Liver (tissue), 9 donors: ENCODE data around the gene PHKB. TPM values are rescaled to one million over a fixed set of nuclear protein-coding genes. Genes with fewer than 3 reads are reported as not detected.

ENCODE experiments used
- DNase-seq: peaks from one replicate; pipeline ENCODE4 v3.0.0-alpha.2; 2017; ENCODE audit warnings: low spot score
- H3K27ac ChIP-seq, 2 donors: one replicate each; pipeline ENCODE4 v1.7.0; 2013; ENCODE audit warnings: inconsistent platforms in 2 of 2, low read length in 2 of 2, control low read depth in 1 of 2, low read depth in 1 of 2, mild to moderate bottlenecking in 1 of 2
- H3K27me3 ChIP-seq, 4 donors: one replicate each; pipeline versions ENCODE4 v1.6.1 to v1.7.0; 2013; ENCODE audit warnings: low read length in 3 of 4, inconsistent platforms in 1 of 4, mild to moderate bottlenecking in 1 of 4, moderate library complexity in 1 of 4; ENCODE audit not compliant: control insufficient read depth in 4 of 4, insufficient read depth in 4 of 4
- H3K36me3 ChIP-seq, 4 donors: one replicate each; pipeline versions ENCODE4 v1.6.1 to v1.7.0; 2013; ENCODE audit warnings: low read length in 3 of 4, mild to moderate bottlenecking in 3 of 4, low read depth in 1 of 4, moderate library complexity in 1 of 4; ENCODE audit not compliant: control insufficient read depth in 4 of 4, insufficient read depth in 3 of 4
- H3K4me1 ChIP-seq, 4 donors: one replicate each; pipeline versions ENCODE4 v1.6.1 to v1.7.0; 2013; ENCODE audit warnings: low read length in 3 of 4, mild to moderate bottlenecking in 3 of 4, moderate library complexity in 1 of 4; ENCODE audit not compliant: control insufficient read depth in 4 of 4, insufficient read depth in 4 of 4
- H3K4me3 ChIP-seq, 3 donors: one replicate each; pipeline versions ENCODE4 v1.6.1 to v1.7.0; 2013; ENCODE audit warnings: low read length in 3 of 3, control low read depth in 1 of 3, low read depth in 1 of 3, mild to moderate bottlenecking in 1 of 3
- H3K9ac ChIP-seq, 2 donors: one replicate each; pipeline ENCODE4 v1.7.0; 2013; ENCODE audit warnings: low read length in 2 of 2, mild to moderate bottlenecking in 2 of 2, moderate library complexity in 2 of 2, control low read depth in 1 of 2, low read depth in 1 of 2
- H3K9me3 ChIP-seq, 4 donors: one replicate each; pipeline versions ENCODE4 v1.6.1 to v1.7.0; 2013; ENCODE audit warnings: low read length in 3 of 4; ENCODE audit not compliant: control insufficient read depth in 4 of 4
- ATF3 ChIP-seq: IDR thresholded peaks from 2 replicates; pipeline ENCODE4 v1.6.1; 2016; ENCODE audit warnings: antibody characterized with exemption
- CTCF ChIP-seq: fragments of 150-350 bp; IDR thresholded peaks from 2 replicates; pipeline ENCODE4 v1.5.1; 2017; ENCODE audit warnings: improper control_type of control experiment, low read depth, low read length; ENCODE audit not compliant: missing input control
- EGR1 ChIP-seq, 2 donors: IDR thresholded peaks; 2 replicates each; pipeline ENCODE4 v1.6.1; 2016 to 2018; ENCODE audit warnings: antibody characterized with exemption in 2 of 2, low read depth in 2 of 2
- FOXA2 ChIP-seq: IDR thresholded peaks from 2 replicates; pipeline ENCODE4 v1.6.1; 2016; ENCODE audit warnings: antibody characterized with exemption
- GABPA ChIP-seq, 2 donors: IDR thresholded peaks in 1 of 2; conservative IDR thresholded peaks in 1 of 2; 2 replicates each; pipeline ENCODE4 v1.6.1; 2016; ENCODE audit warnings: antibody characterized with exemption in 2 of 2, mild to moderate bottlenecking in 1 of 2, moderate library complexity in 1 of 2
- HNF4G ChIP-seq: IDR thresholded peaks from 2 replicates; pipeline ENCODE4 v1.6.1; 2016; ENCODE audit warnings: antibody characterized with exemption
- JUND ChIP-seq, 2 donors: IDR thresholded peaks; 2 replicates each; pipeline ENCODE4 v1.6.1; 2016; ENCODE audit warnings: antibody characterized with exemption in 2 of 2
- MAX ChIP-seq: IDR thresholded peaks from 2 replicates; pipeline ENCODE4 v1.6.1; 2016; ENCODE audit warnings: antibody characterized with exemption
- NR2F2 ChIP-seq: IDR thresholded peaks from 2 replicates; pipeline ENCODE4 v1.6.1; 2016; ENCODE audit warnings: antibody characterized with exemption
- RAD21 ChIP-seq, 2 donors: IDR thresholded peaks; 2 replicates each; pipeline ENCODE4 v1.6.1; 2016; ENCODE audit warnings: antibody characterized with exemption in 2 of 2, mild to moderate bottlenecking in 2 of 2
- SP1 ChIP-seq: IDR thresholded peaks from 2 replicates; pipeline ENCODE4 v1.6.1; 2018; ENCODE audit warnings: antibody characterized with exemption, mild to moderate bottlenecking
- TAF1 ChIP-seq: conservative IDR thresholded peaks from 2 replicates; pipeline ENCODE4 v1.6.1; 2016; ENCODE audit warnings: antibody characterized with exemption, mild to moderate bottlenecking
- ZBTB33 ChIP-seq: IDR thresholded peaks from 2 replicates; pipeline ENCODE4 v1.6.1; 2016; ENCODE audit warnings: antibody characterized with exemption
- WGBS: extraction: QIAGEN DNeasy Blood & Tissue Kit; methylation state at CpG from one replicate; pipeline ENCODE4 v1.1.7; 2013; 5-methylcytosine and 5-hydroxymethylcytosine counted together
- polyA plus RNA-seq, 2 donors: library from polyadenylated mRNA; stranded (reverse) in 1 of 2; unstranded in 1 of 2; fragments of 200-250 nt in 1 of 2; fragments of >200 nt in 1 of 2; fragmentation: Nextera tagmentation in 1 of 2; extraction: Ambion mirVana in 1 of 2; gene quantifications; one replicate each; pipeline versions ENCODE4 v1.2.1 to v1.2.3, GENCODE V29; 2013 to 2015
- total RNA-seq, 2 donors: library from RNA; depleted of rRNA; stranded (reverse); fragments of >200 nt; gene quantifications; one replicate each; pipeline ENCODE4 v1.2.3, GENCODE V29; 2014
- donor health status: healthy.
- donor health status: healthy.
- donor health status: healthy.
- donor health status: healthy.
- donor health status: healthy.

The PHKB gene
- total and polyA plus RNA-seq, 4 donors, result 13.2 to 49.1 (median 29.0) TPM

GRCh38 chr16:47488051-47488450 lies 26.9 kb downstream of the PHKB start:
- DNase-seq, result no peak
- TF ChIP-seq GABPA (IDR thresholded peaks at IDR 0.05 in 1 of 2, conservative IDR thresholded peaks at IDR 0.05 in 1 of 2) (no peak), NR2F2 (no peak), CTCF (no peak), ZBTB33 (no peak), JUND (IDR thresholded peaks at IDR 0.05) (no peak), MAX (no peak), EGR1 (IDR thresholded peaks at IDR 0.05; ENCODE audit: low read depth in 2 of 2) (no peak), SP1 (no peak)
- Histone ChIP-seq H3K4me3 (no peak overlapping the region), H3K27me3 (no peaks in the 10 kb centered on the region), H3K4me1 (no peaks in the 10 kb centered on the region), H3K9ac (no peak overlapping the region), H3K9me3 (peaks cover 1 to 23% (median 16%) of the 10 kb centered on the region in 4 donors), H3K36me3 (peaks cover 0 to 3% (median 1%) of the 10 kb centered on the region in 4 donors), H3K27ac (no peak overlapping the region)
- WGBS, result 97% methylated on average over 3 of the region's 3 CpGs

- no peak for TF ChIP-seq TAF1
- no peak for TF ChIP-seq RAD21 (IDR thresholded peaks at IDR 0.05)
- TF ChIP-seq JUND (IDR thresholded peaks at IDR 0.05), result no peak
- H3K9ac ChIP-seq, result no peak overlapping the region
- H3K27me3 ChIP-seq, result no peaks in the 10 kb centered on the region
- H3K4me1 ChIP-seq, result no peaks in the 10 kb centered on the region
- no peak overlapping the region for H3K27ac ChIP-seq
- H3K4me3 ChIP-seq, result peak overlapping the region in 1 of 3 donors; percentile 45
- no peak for DNase-seq
- peaks cover 0 to 3% (median 1%) of the 10 kb centered on the region in 4 donors for H3K36me3 ChIP-seq
- H3K9me3 ChIP-seq, result peaks cover 1 to 23% (median 16%) of the 10 kb centered on the region in 4 donors
These were observed 29.3 kb downstream of the PHKB start for GRCh38 chr16:47490471-47490870.

- no peak for DNase-seq
- H3K9me3 ChIP-seq, result peaks cover 1 to 23% (median 16%) of the 10 kb centered on the region in 4 donors
- H3K36me3 ChIP-seq, result peaks cover 0 to 3% (median 1%) of the 10 kb centered on the region in 4 donors
- no peak overlapping the region for H3K27ac ChIP-seq
- no peak overlapping the region for H3K9ac ChIP-seq
- no peaks in the 10 kb centered on the region for H3K4me1 ChIP-seq
- peak overlapping the region in 1 of 3 donors; percentile 1 for H3K4me3 ChIP-seq
- TF ChIP-seq GABPA (IDR thresholded peaks at IDR 0.05 in 1 of 2, conservative IDR thresholded peaks at IDR 0.05 in 1 of 2) (no peak), FOXA2 (no peak), NR2F2 (no peak), ATF3 (no peak), HNF4G (no peak), ZBTB33 (no peak)
- no peaks in the 10 kb centered on the region for H3K27me3 ChIP-seq
- WGBS, result 75% methylated on average over 1 of the region's 1 CpG
These were observed 30.9 kb downstream of the PHKB start for GRCh38 chr16:47492036-47492427.
